Renal pelvis (tissue), 4 donors: ENCODE measurements around the gene CFAP53. TPM values are rescaled to one million over a fixed set of nuclear protein-coding genes. Genes with fewer than 3 reads are reported as not detected.
A peak's percentile ranks its signal among the peaks of the same experiment; 100 is the strongest.
"Not testable (repeated sequence)": the region's sequence is repeated elsewhere in the genome, so short reads cannot be mapped to it uniquely, and the experiment has no call there.

Experiments used
- DNase-seq: peaks from one replicate; pipeline ENCODE4 v3.0.0-alpha.2; 2013
- polyA plus RNA-seq, 3 donors: library from polyadenylated mRNA; unstranded; fragments of 120-200 nt; gene quantifications; one replicate each; pipeline ENCODE4 v1.2.1, GENCODE V29; 2013; ENCODE audit not compliant: insufficient read length in 3 of 3

CFAP53 gene
- polyA plus RNA-seq, 3 donors, result 3.8 to 5.8 (median 4.1) TPM

GRCh38 chr18:50273203-50274043 lies 7.1 kb upstream of the CFAP53 start:
- DNase-seq, result no peak

GRCh38 chr18:50272568-50272967 lies 6.3 kb upstream of the CFAP53 start:
- DNase-seq, result no peak

DNA sequence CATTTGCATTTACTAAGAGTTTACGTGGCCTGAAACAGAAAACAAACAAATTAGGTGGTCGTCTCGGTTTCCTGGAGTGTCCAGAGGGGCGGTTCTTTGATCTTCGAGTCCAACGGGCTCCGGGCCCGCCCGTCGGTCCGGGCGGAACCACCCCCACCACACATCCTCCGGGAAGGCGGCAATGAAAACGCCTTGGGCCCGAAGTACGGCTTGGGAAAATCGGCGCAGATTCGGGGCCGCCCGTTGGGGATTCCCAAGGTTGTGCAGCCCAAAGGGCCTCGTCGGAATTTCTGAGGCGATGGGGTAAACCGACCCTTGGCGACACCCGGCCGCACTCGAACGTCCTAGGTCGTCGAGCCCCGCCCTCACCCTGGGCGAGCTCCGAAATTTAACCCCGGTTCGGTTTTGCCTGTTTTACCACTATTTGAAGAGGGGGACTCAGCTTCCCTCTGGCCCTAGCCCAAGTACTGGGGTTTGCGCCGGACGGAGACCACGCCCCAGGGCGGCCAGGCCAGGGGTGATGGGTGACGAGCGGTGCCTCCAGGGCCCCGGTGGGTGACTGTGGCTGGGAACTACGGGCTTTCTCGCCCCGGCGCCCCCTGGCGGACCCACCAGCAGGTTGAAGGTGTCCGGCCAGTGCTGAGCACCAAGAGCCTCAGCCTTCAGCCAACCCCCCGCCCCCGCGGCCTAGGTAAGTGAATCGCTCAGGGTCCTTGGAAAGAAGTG lies 1.9 kb upstream of the CFAP53 start:
- peak; percentile 53 for DNase-seq

DNA sequence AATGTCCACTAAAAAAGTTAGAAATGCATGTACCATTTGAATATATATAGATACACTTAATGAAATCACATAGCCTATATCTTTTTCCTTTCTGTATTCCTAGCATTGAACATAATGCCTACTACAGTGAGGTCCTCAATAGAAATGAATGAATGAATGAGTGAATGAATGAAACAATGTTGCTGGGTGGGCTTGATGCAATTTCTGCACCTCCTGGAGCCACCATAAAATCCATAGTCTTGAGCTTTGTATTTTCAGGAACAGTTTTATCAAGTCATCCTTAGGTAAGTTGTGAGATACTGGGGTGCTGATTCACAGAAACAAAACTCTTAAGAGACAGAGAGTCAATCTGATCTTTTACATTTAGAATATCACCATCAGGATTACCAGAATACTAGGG lies 3.3 kb downstream of the CFAP53 start:
- DNase-seq, result no peak

- no peak for DNase-seq
Measured at GRCh38 chr18:50250935-50251334, 15.4 kb downstream of the CFAP53 start.

DNA sequence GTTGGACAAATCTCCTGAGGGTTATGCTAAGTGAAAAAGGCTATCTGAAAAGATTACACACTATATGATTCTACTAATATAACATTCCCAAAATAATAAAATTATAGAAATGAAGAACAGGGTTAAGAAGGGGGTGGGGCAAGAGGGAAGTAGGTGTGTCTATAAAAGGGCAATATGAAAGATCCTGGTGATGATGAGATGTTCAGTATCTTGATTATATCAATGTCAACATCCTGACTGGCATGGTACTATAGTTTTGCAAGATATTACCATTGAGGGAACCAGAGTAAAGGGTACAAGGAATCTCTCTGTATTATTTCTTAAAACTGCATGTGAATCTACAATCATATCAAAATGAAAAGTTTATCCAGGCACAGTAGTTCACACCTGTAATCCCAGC lies 16.7 kb downstream of the CFAP53 start:
- DNase-seq, result no peak

GRCh38 chr18:50247561-50247960 lies 18.7 kb downstream of the CFAP53 start:
- DNase-seq, result no peak

GRCh38 chr18:50241768-50242167 lies 24.5 kb downstream of the CFAP53 start:
- not testable (repeated sequence) for DNase-seq

DNA sequence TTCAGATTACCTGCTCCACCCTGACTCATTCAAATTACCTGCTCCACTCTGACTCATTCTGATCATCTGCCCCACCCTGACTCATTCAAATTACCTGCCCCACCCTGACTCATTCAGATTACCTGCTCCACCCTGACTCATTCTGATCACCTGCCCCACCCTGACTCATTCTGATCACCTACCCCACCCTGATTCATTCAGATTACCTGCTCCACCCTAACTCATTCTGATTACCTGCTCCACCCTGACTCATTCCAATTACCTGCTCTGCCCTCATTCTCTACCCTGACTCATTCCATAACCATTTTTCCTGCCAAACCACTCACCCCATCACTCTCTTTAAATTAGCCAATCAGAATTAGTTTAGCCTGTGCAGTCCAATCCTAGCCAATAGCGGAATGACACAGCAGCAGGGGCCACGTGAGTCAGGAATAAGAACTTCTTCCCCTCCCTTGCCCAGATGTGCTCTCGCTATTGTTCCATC lies 26.2 kb downstream of the CFAP53 start:
- no peak for DNase-seq

GRCh38 chr18:50232419-50232818 lies 33.9 kb downstream of the CFAP53 start:
- no peak for DNase-seq

DNA sequence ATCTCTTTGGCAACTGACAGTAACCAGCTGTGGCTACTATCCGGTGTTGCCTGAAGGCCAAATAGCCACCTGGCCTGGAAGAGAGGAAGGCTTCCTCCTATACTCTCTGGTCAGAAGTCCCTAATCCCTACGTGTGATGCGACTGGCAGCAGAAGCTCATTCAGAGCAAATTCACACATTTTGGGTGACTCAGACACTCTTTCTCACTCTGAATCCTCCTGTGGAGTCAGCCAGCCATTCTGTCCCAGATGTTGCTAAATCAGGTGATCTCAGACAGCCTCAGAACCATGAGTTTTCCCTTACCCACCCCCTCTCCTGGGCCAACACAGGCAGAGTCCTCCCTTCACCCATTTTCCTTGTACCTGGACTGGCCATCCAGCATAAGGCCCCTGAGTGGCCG lies 34.7 kb downstream of the CFAP53 start:
- DNase-seq, result no peak

GRCh38 chr18:50220249-50220648 lies 46.0 kb downstream of the CFAP53 start:
- not testable (repeated sequence) for DNase-seq

- no peak for DNase-seq
Measured at GRCh38 chr18:50218432-50219197, 47.7 kb downstream of the CFAP53 start.

DNA sequence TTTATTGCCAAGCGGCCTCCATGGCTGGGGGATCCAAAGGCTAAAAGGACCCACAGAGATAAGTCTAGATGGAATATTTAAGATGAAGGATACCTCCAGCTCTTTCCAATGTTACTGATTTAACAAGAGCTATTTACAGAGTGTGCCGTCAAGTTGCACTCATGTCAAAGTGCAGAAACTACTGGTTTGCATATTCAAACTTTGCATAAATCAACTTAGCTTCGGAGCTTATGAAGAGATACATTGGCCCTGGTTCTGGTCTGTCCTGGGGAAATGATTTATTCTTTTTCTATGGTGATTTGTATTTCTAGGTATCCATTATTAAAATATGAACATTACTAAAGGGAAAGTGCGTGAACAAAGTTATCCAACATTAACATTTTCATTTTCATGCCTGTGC lies 57.0 kb downstream of the CFAP53 start:
- DNase-seq, result no peak

GRCh38 chr18:50207722-50208121 lies 58.6 kb downstream of the CFAP53 start:
- no peak for DNase-seq

DNA sequence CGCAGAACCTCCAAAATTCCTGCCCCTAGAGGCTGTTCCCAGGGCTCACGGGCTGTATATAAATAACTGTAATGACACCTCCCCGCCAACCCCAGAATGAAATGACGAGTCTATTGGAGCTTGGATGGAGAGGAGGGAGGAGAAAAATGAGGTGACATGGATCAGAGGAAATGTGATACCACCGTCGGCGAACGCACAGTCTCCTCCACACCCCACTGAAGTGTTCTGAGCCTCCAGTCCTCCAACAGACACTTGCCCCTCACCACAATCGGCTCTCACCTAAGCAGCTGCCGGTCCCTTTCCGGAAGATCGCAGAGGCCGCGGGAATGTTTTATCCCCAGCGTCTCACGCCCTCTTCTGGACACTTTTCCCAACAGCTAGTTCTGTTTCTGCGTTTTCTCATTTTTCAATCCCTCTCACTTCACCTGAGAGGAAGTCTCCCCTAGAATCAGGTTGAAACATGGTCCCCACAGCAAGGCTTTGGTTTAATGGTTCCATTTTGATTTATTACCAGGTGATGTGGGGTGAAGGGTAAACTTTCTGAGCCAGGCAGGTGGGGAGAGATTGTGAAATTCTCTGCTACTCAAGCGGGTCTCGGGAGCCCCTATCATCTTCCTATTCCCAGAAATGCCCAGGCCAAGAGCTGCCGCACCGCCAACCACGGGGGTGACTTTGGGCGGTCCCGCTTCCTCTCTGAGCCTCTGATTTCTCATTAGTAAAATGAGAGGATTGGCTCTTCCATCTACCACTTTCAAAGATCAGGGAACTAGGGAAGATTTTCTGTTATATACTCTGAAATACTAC lies 62.3 kb downstream of the CFAP53 start:
- DNase-seq, result peak; percentile 65

DNA sequence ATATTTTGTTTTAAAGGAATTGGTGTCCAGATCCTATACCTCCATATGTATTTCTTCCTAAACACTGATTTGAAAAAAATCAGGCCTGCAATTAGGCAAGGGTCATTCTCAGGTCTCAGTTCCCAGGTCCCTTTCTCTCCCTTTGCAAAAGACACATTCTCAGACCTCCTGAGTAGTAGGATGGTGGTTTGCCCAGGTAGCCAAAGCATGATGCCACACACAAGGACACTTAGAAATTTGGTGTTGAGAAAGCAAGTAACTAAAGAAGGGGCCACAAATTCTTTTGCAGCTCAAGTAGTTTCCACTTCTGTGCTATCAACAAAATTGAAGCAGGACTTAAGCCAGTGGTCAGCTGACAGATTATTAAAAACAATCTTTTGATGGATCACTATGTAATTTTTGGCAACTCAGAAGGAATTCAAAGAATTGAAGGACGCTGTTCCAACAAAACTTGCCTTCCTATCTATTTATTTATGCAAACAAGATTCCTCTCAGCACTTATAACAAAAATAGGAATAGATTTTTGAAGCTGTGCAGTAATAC lies 64.7 kb downstream of the CFAP53 start:
- DNase-seq, result no peak

- no peak for DNase-seq
Measured at GRCh38 chr18:50199921-50200320, 66.4 kb downstream of the CFAP53 start.

- no peak for DNase-seq
Measured at GRCh38 chr18:50199346-50199855, 66.9 kb downstream of the CFAP53 start.

- DNase-seq, result no peak
Measured at GRCh38 chr18:50196261-50196660, 70.0 kb downstream of the CFAP53 start.

GRCh38 chr18:50195689-50196088 lies 70.6 kb downstream of the CFAP53 start:
- DNase-seq, result no peak
